GM23248 (cell line): ENCODE results near the gene GJA4. TPM values are rescaled to one million over a fixed set of nuclear protein-coding genes. Genes with fewer than 3 reads are reported as not detected.

Source experiments
- DNase-seq: peaks from one replicate; pipeline ENCODE4 v3.0.0-alpha.2; 2015
- H2AFZ ChIP-seq: fragments of 200-600 bp; sonication (generic); 2 replicates; pipeline ENCODE4 v1.6.1; 2016; ENCODE audit warnings: antibody characterized with exemption
- H3F3A ChIP-seq: fragments of 200-600 bp; sonication (generic); 2 replicates; pipeline ENCODE4 v1.6.1; 2016; ENCODE audit warnings: mild to moderate bottlenecking, antibody characterized with exemption, mixed run types; ENCODE audit not compliant: insufficient read depth
- H3K27ac ChIP-seq: fragments of 200-600 bp; sonication (generic); 2 replicates; pipeline ENCODE4 v1.5.1; 2016; ENCODE audit warnings: mild to moderate bottlenecking
- H3K27me3 ChIP-seq: fragments of 200-600 bp; sonication (generic); replicated peaks from 2 replicates; pipeline ENCODE4 v1.6.1; 2016; ENCODE audit warnings: mild to moderate bottlenecking; ENCODE audit not compliant: insufficient read depth
- H3K36me3 ChIP-seq: fragments of 200-600 bp; sonication (generic); 2 replicates; pipeline ENCODE4 v1.6.1; 2016; ENCODE audit warnings: low read depth, mild to moderate bottlenecking
- H3K4me1 ChIP-seq: fragments of 200-600 bp; sonication (generic); 2 replicates; pipeline ENCODE4 v1.6.1; 2016; ENCODE audit warnings: mild to moderate bottlenecking; ENCODE audit not compliant: insufficient read depth
- H3K4me2 ChIP-seq: fragments of 200-600 bp; sonication (generic); one replicate; pipeline ENCODE4 v1.6.1; 2016; ENCODE audit warnings: mild to moderate bottlenecking; ENCODE audit not compliant: unreplicated experiment
- H3K4me3 ChIP-seq: fragments of 200-600 bp; sonication (generic); 2 replicates; pipeline ENCODE4 v1.5.1; 2016; ENCODE audit warnings: mild to moderate bottlenecking
- H3K79me2 ChIP-seq: fragments of 200-600 bp; sonication (generic); 2 replicates; pipeline ENCODE4 v1.6.1; 2016; ENCODE audit warnings: mild to moderate bottlenecking; ENCODE audit not compliant: insufficient read depth
- H3K9ac ChIP-seq: fragments of 200-600 bp; sonication (generic); 2 replicates; pipeline ENCODE4 v1.6.1; 2016; ENCODE audit warnings: mild to moderate bottlenecking
- H3K9me2 ChIP-seq: fragments of 200-600 bp; sonication (generic); 2 replicates; pipeline ENCODE4 v1.6.1; 2016; ENCODE audit warnings: mixed run types, mild to moderate bottlenecking, moderate library complexity; ENCODE audit not compliant: insufficient read depth
- H3K9me3 ChIP-seq: fragments of 200-600 bp; sonication (generic); one replicate; pipeline ENCODE4 v1.6.1; 2017; ENCODE audit warnings: low read depth
- H4K20me1 ChIP-seq: fragments of 200-600 bp; sonication (generic); 2 replicates; pipeline ENCODE4 v1.6.0; 2016; ENCODE audit not compliant: insufficient read depth
- EZH2 ChIP-seq: fragments of 200-600 bp; sonication (generic); IDR thresholded peaks from 2 replicates; pipeline ENCODE4 v1.6.1; 2018; ENCODE audit warnings: antibody characterized with exemption, mild to moderate bottlenecking; ENCODE audit not compliant: insufficient read depth, poor library complexity, severe bottlenecking
- EZH2phosphoT487 ChIP-seq: fragments of 200-600 bp; sonication (generic); IDR thresholded peaks from 2 replicates; pipeline ENCODE4 v1.6.1; 2018; ENCODE audit warnings: antibody characterized with exemption, moderate library complexity, mild to moderate bottlenecking, low read depth; ENCODE audit not compliant: insufficient read depth
- WGBS, 2 experiments: methylation state at CpG; one replicate each; pipeline ENCODE4 v1.1.6; 2015 to 2017; ENCODE audit warnings: low lambda C conversion rate in 2 of 2, low coverage in 1 of 2; ENCODE audit errors: missing lambda C conversion rate in 2 of 2; 5-methylcytosine and 5-hydroxymethylcytosine counted together
- in situ Hi-C: fragments of 300-500 bp; cut with MboI; formaldehyde crosslinking; loops from 2 replicates; pipeline ENCODE4 v1.15.0; 2020
- polyA plus RNA-seq: library from polyadenylated mRNA; unstranded; fragments of >200 nt; fragmentation: Nextera tagmentation; extraction: Ambion mirVana; gene quantifications from 2 replicates; pipeline ENCODE4 v1.2.1, GENCODE V29; 2016
- total RNA-seq: library from RNA; depleted of rRNA; stranded (reverse); fragments of >200 nt; shearing (Covaris generic); gene quantifications from 2 replicates; pipeline ENCODE4 v1.2.3, GENCODE V29; 2014

Gene GJA4
- total and polyA plus RNA-seq, 2 experiments from 2014 or later: not detected

GRCh38 chr1:34777519-34778321 is 15.1 kb upstream of the GJA4 start:
- H3K4me1 ChIP-seq: no peaks in the 10 kb centered on the region
- no peaks in the 10 kb centered on the region for H3K9me2 ChIP-seq
- 29 to 45% methylated on average over 6 to 10 of the region's 10 CpGs for WGBS, 2 experiments
- H3K9me3 ChIP-seq: no peaks in the 10 kb centered on the region
- H3K27me3 ChIP-seq: peaks cover 39% of the 10 kb centered on the region
- peaks cover 6% of the 10 kb centered on the region; the same call in 1 of the 2 replicates for H3F3A ChIP-seq
- TF ChIP-seq EZH2phosphoT487: no peak
- TF ChIP-seq EZH2: no peak
- H3K4me2 ChIP-seq: no peak overlapping the region
- in situ Hi-C loops: no loop called here
- H3K27ac ChIP-seq: no peak overlapping the region
- no peak overlapping the region for H2AFZ ChIP-seq
- no peak overlapping the region for H3K4me3 ChIP-seq
- no peak overlapping the region for H3K9ac ChIP-seq
- no peaks in the 10 kb centered on the region for H3K36me3 ChIP-seq
- no peaks in the 10 kb centered on the region for H4K20me1 ChIP-seq
- DNase-seq: no peak
- no peaks in the 10 kb centered on the region for H3K79me2 ChIP-seq

- Histone ChIP-seq H3K4me2 (no peak overlapping the region), H4K20me1 (no peaks in the 10 kb centered on the region), H3K36me3 (no peaks in the 10 kb centered on the region), H3K9ac (no peak overlapping the region), H3K27me3 (peaks cover 39% of the 10 kb centered on the region), H3K9me3 (no peaks in the 10 kb centered on the region), H3K27ac (no peak overlapping the region), H3K79me2 (no peaks in the 10 kb centered on the region), H3K9me2 (no peaks in the 10 kb centered on the region), H3K4me3 (no peak overlapping the region), H2AFZ (no peak overlapping the region), H3F3A (peaks cover 6% of the 10 kb centered on the region; the same call in 1 of the 2 replicates), H3K4me1 (no peaks in the 10 kb centered on the region)
- DNase-seq: no peak
- in situ Hi-C loops: no loop called here
- TF ChIP-seq EZH2phosphoT487: no peak
- no peak for TF ChIP-seq EZH2
- WGBS, 2 experiments: 55 to 59% methylated on average over 6 of the region's 6 CpGs
Observed at GRCh38 chr1:34778381-34778780, 14.4 kb upstream of the GJA4 start.

GRCh38 chr1:34779005-34779404 is 13.8 kb upstream of the GJA4 start:
- Histone ChIP-seq H3K4me1 (0 out of 2 replicates have a peak, but pooled peaks cover 4% of the 10 kb centered on the region), H3K27me3 (peaks cover 39% of the 10 kb centered on the region), H3K9ac (no peak overlapping the region), H2AFZ (no peak overlapping the region), H3K4me3 (no peak overlapping the region), H4K20me1 (no peaks in the 10 kb centered on the region), H3F3A (peaks cover 6% of the 10 kb centered on the region; the same call in 1 of the 2 replicates), H3K4me2 (no peak overlapping the region), H3K9me2 (no peaks in the 10 kb centered on the region), H3K36me3 (no peaks in the 10 kb centered on the region), H3K79me2 (no peaks in the 10 kb centered on the region), H3K9me3 (no peaks in the 10 kb centered on the region), H3K27ac (no peak overlapping the region)
- WGBS, 2 experiments: 62 to 69% methylated on average over 5 of the region's 5 CpGs
- no peak for DNase-seq
- TF ChIP-seq EZH2 (no peak), EZH2phosphoT487 (no peak)
- in situ Hi-C loops: no loop called here

GRCh38 chr1:34779526-34779925 is 13.3 kb upstream of the GJA4 start:
- Histone ChIP-seq H3K27ac (no peak overlapping the region), H3K36me3 (no peaks in the 10 kb centered on the region), H3K9ac (no peak overlapping the region), H3K4me3 (no peak overlapping the region), H4K20me1 (no peaks in the 10 kb centered on the region), H3K4me1 (0 out of 2 replicates have a peak, but pooled peaks cover 5% of the 10 kb centered on the region), H2AFZ (no peak overlapping the region), H3K27me3 (peaks cover 39% of the 10 kb centered on the region), H3K9me3 (no peaks in the 10 kb centered on the region), H3K4me2 (no peak overlapping the region), H3K9me2 (no peaks in the 10 kb centered on the region), H3F3A (peaks cover 6% of the 10 kb centered on the region; the same call in 1 of the 2 replicates), H3K79me2 (no peaks in the 10 kb centered on the region)
- in situ Hi-C loops: no loop called here
- TF ChIP-seq EZH2phosphoT487 (no peak), EZH2 (no peak)
- no peak for DNase-seq
- 39 to 41% methylated on average over 5 of the region's 5 CpGs for WGBS, 2 experiments
